Stimulated activated naive CD8-positive, alpha-beta T cell treated with anti-CD3 and anti-CD28 coated beads, Interleukin-15, Interleukin-2, amounts not matched to agents 100 ng/mL and 50 ng/mL, for 24 hours (primary cell): ENCODE data around the gene KRT222.

Experiments used
- H3K27ac Mint-ChIP-seq: one replicate; pipeline ENCODE4 v1.8.0; 2021; ENCODE audit warnings: mild to moderate bottlenecking, mixed read lengths
- H3K27me3 Mint-ChIP-seq: one replicate; pipeline ENCODE4 v1.8.0; 2021; ENCODE audit warnings: mixed read lengths
- H3K36me3 Mint-ChIP-seq: one replicate; pipeline ENCODE4 v1.8.0; 2021; ENCODE audit warnings: low read depth, mixed read lengths
- H3K4me1 Mint-ChIP-seq: one replicate; pipeline ENCODE4 v1.8.0; 2021; ENCODE audit warnings: low read depth, mixed read lengths
- H3K4me3 Mint-ChIP-seq: one replicate; pipeline ENCODE4 v1.8.0; 2021; ENCODE audit warnings: mild to moderate bottlenecking, mixed read lengths
- H3K9me3 Mint-ChIP-seq: one replicate; pipeline ENCODE4 v1.8.0; 2021; ENCODE audit warnings: mixed read lengths

Gene KRT222

DNA sequence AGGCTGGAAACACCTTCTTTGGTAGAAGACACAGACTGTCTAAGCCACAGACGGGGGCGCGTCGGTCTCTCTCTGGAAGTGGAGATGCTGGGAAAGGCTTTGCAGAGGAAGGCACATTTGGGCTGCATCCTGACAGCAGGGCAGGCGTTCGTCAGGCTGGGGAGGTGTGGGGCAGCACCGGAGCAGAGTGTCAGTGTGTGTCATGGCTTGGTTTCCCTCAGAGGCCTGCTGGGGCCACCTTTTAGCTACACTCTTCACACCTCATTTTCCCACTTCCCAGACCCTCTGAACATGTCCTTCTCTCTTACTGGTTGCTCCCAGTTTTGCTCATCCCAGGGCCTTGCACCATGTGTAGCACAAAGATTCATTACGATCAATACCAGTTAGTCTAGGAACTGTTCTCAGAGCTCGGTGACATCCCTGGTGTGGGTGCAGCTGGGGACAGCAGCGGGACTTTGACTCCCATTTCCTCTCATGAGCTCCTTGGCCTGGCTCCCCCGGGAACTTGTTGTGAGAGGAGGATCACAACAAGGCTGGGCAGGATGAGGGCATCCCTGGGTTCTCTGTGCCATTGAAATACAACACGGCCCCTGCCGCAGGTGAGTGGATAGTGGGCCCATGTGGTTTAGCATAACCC lies 50.4 kb downstream of the KRT222 start:
- Mint-ChIP-seq H3K27me3 (no peaks in the 10 kb centered on the region), H3K9me3 (no peaks in the 10 kb centered on the region), H3K4me3 (peak overlapping the region; percentile 36), H3K27ac (peak overlapping the region; percentile 85), H3K36me3 (no peaks in the 10 kb centered on the region), H3K4me1 (peaks cover 78% of the 10 kb centered on the region)

- Mint-ChIP-seq H3K9me3 (no peaks in the 10 kb centered on the region), H3K4me1 (peaks cover 82% of the 10 kb centered on the region), H3K4me3 (peak overlapping the region; percentile 57), H3K27ac (peak overlapping the region; percentile 84), H3K36me3 (no peaks in the 10 kb centered on the region), H3K27me3 (no peaks in the 10 kb centered on the region)
Observed at GRCh38 chr17:40613467-40614154, 51.4 kb downstream of the KRT222 start.

- peaks cover 90% of the 10 kb centered on the region for H3K4me1 Mint-ChIP-seq
- H3K27ac Mint-ChIP-seq, result peak overlapping the region; percentile 84
- H3K27me3 Mint-ChIP-seq, result no peaks in the 10 kb centered on the region
- H3K4me3 Mint-ChIP-seq, result peak overlapping the region; percentile 57
- no peaks in the 10 kb centered on the region for H3K36me3 Mint-ChIP-seq
- no peaks in the 10 kb centered on the region for H3K9me3 Mint-ChIP-seq
Observed at GRCh38 chr17:40612599-40613244, 52.3 kb downstream of the KRT222 start.

GRCh38 chr17:40611840-40612474 lies 53.0 kb downstream of the KRT222 start:
- no peaks in the 10 kb centered on the region for H3K36me3 Mint-ChIP-seq
- no peaks in the 10 kb centered on the region for H3K9me3 Mint-ChIP-seq
- H3K4me1 Mint-ChIP-seq, result peaks cover 97% of the 10 kb centered on the region
- H3K4me3 Mint-ChIP-seq, result peak overlapping the region; percentile 40
- no peaks in the 10 kb centered on the region for H3K27me3 Mint-ChIP-seq
- peak overlapping the region; percentile 38 for H3K27ac Mint-ChIP-seq

GRCh38 chr17:40610359-40610758 lies 54.6 kb downstream of the KRT222 start:
- peaks cover 99% of the 10 kb centered on the region for H3K4me1 Mint-ChIP-seq
- H3K27ac Mint-ChIP-seq, result peak overlapping the region; percentile 73
- peak overlapping the region; percentile 4 for H3K4me3 Mint-ChIP-seq
- no peaks in the 10 kb centered on the region for H3K27me3 Mint-ChIP-seq
- no peaks in the 10 kb centered on the region for H3K36me3 Mint-ChIP-seq
- H3K9me3 Mint-ChIP-seq, result no peaks in the 10 kb centered on the region

DNA sequence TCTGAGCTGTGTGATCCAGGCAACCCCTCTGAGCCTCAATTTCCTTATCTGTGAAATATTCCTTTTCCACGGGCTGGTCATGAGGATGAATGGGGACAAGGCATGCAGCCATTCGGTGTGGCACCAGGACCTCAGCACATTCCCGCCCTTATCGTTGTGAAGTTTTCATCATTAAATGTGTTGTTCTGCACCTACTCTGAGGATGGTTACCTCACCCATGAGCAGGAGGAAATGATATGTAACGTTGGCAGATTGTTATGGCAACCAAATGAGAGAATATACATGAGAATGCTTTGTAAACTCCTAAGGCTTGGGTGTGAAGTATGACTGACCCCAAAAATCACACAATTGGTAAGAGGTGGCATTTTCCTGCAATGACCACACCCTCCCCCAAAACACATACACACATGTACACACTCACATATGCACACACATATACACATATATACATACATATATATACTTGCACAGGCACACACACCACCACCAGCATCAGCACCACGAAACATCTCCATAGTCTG lies 56.9 kb downstream of the KRT222 start:
- H3K27me3 Mint-ChIP-seq, result no peaks in the 10 kb centered on the region
- H3K4me1 Mint-ChIP-seq, result peaks cover 100% of the 10 kb centered on the region
- H3K4me3 Mint-ChIP-seq, result peak overlapping the region; percentile 49
- no peaks in the 10 kb centered on the region for H3K9me3 Mint-ChIP-seq
- peak overlapping the region; percentile 82 for H3K27ac Mint-ChIP-seq
- H3K36me3 Mint-ChIP-seq, result no peaks in the 10 kb centered on the region

- peak overlapping the region; percentile 49 for H3K4me3 Mint-ChIP-seq
Observed at GRCh38 chr17:40607641-40608040, 57.3 kb downstream of the KRT222 start.

GRCh38 chr17:40606548-40607353 lies 58.2 kb downstream of the KRT222 start:
- Mint-ChIP-seq H3K9me3 (no peaks in the 10 kb centered on the region), H3K27ac (peak overlapping the region; percentile 82), H3K4me1 (peaks cover 100% of the 10 kb centered on the region), H3K4me3 (peak overlapping the region; percentile 49), H3K27me3 (no peaks in the 10 kb centered on the region), H3K36me3 (no peaks in the 10 kb centered on the region)

More at GRCh38 chr17:40607641-40608040, 57.3 kb downstream of the KRT222 start:
- peaks cover 100% of the 10 kb centered on the region for H3K4me1 Mint-ChIP-seq
- no peaks in the 10 kb centered on the region for H3K27me3 Mint-ChIP-seq
- peak overlapping the region; percentile 82 for H3K27ac Mint-ChIP-seq
- H3K9me3 Mint-ChIP-seq, result no peaks in the 10 kb centered on the region
- H3K36me3 Mint-ChIP-seq, result no peaks in the 10 kb centered on the region

DNA sequence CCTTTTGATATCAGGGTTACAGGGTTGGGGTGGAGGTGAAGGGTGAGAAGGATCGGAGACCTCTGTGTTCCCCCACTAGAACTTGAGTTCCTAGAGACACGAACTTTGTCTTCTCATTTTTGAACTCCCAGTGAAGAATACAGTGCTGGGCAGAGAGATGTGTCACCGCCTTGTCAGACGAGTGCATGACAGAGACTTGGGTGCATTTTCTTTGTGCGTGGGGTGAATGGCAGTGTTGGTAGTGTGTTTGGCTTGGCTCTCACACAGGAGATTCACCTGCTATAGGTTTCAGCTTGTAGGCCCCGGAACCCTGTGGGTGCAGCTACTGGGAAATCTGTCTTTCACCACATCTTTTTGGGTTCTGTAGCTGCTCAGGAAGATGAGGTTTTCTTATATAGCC lies 59.7 kb downstream of the KRT222 start:
- no peaks in the 10 kb centered on the region for H3K36me3 Mint-ChIP-seq

More for the DNA sequence above, 59.7 kb downstream of the KRT222 start:
- Mint-ChIP-seq H3K27ac (peak overlapping the region; percentile 82), H3K4me3 (peak overlapping the region; percentile 45), H3K9me3 (no peaks in the 10 kb centered on the region), H3K4me1 (peaks cover 100% of the 10 kb centered on the region), H3K27me3 (no peaks in the 10 kb centered on the region)
